CD4-positive, alpha-beta T cell treated with Interleukin-15 for 1 hour (primary cell): ENCODE results near the gene ADAT2.

Experiments
- DNase-seq: peaks from one replicate; pipeline ENCODE4 v3.0.0-alpha.2; 2020

The ADAT2 gene

GRCh38 chr6:143396497-143397226 lies 53.8 kb downstream of the ADAT2 start:
- no peak for DNase-seq

GRCh38 chr6:143395699-143396098 lies 54.8 kb downstream of the ADAT2 start:
- no peak for DNase-seq

- no peak for DNase-seq
Observed at GRCh38 chr6:143394389-143394788, 56.1 kb downstream of the ADAT2 start.

- no peak for DNase-seq
Observed at GRCh38 chr6:143390278-143390677, 60.2 kb downstream of the ADAT2 start.

GRCh38 chr6:143385636-143386035 lies 64.9 kb downstream of the ADAT2 start:
- no peak for DNase-seq

- DNase-seq = no peak
Observed at GRCh38 chr6:143376861-143377260, 73.6 kb downstream of the ADAT2 start.

GRCh38 chr6:143376375-143376774 lies 74.1 kb downstream of the ADAT2 start:
- DNase-seq = no peak

GRCh38 chr6:143375022-143375585 lies 75.4 kb downstream of the ADAT2 start:
- DNase-seq = no peak

GRCh38 chr6:143374014-143374413 lies 76.5 kb downstream of the ADAT2 start:
- no peak for DNase-seq
